Gastroesophageal sphincter (tissue), 3 donors: ENCODE data around the gene JADE1.

ENCODE experiments used
- EP300 ChIP-seq: sonication (generic); formaldehyde crosslinking; IDR thresholded peaks from one replicate; pipeline ENCODE4 v1.6.1; 2017; ENCODE audit warnings: antibody characterized with exemption, mild to moderate bottlenecking
- POLR2A ChIP-seq, 2 donors: fragments of 450-650 bp; IDR thresholded peaks; one replicate each; pipeline ENCODE4 v1.6.1; 2017; ENCODE audit warnings: antibody characterized with exemption in 2 of 2, mild to moderate bottlenecking in 2 of 2, moderate library complexity in 1 of 2
- POLR2AphosphoS5 ChIP-seq: sonication (generic); formaldehyde crosslinking; IDR thresholded peaks from one replicate; pipeline ENCODE4 v1.6.1; 2017; ENCODE audit warnings: antibody characterized with exemption
- TF ChIP-seq, protein P1 (sequence below), 4 experiments: fragments of 200-600 bp in 2 of 4; fragments of 450-650 bp in 2 of 4; sonication (generic) in 1 of 4; IDR thresholded peaks; one replicate each; pipeline ENCODE4 v1.5.1; 2017 to 2019; ENCODE audit warnings: antibody characterized with exemption in 4 of 4, mild to moderate bottlenecking in 2 of 4, moderate library complexity in 2 of 4

DNA sequence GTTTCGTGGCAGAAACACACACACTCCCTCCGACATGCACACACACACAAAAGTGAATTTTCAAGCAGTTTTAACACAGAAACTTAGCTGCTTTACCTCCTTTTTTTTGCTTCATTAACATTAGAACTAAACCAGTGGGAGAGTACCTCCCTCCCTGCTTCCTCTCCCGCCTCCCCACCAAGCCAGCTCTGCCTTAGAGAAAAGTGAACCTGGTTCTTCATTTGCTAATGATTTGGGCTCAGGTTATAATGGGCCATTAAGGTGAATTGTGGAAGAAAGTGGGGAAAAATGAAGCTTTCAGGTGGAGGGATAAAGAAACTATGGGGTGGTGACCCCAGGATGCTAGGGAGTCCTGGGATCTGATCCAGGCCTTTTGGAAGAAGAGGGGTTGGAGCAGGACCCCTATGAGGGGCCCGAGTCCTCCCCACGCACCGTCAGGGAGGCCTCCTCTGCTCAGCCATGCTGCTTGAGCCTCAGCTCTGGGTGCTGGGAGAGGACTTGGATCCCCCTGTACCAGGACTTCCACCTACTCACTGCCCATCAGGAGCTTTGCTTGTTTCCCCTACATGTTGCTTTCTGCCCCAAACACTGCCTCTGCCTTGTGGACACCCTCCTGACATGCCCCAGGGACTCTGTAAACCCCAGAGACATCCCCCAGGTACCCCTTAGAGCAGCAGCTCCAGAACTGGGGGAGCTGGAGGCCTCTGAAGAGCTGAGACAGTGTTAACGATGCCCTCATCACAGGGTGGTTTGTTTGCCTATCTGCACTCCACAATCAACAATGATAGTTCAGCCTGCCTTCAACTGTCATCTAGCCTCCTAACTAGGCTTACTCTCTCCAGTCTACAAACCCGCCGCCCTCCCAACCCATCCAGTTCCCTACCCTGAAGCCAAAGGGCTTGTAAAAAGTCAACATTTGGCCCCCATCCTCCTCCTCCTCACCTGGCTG is 6.5 kb upstream of the JADE1 start:
- TF ChIP-seq, protein P1, sequence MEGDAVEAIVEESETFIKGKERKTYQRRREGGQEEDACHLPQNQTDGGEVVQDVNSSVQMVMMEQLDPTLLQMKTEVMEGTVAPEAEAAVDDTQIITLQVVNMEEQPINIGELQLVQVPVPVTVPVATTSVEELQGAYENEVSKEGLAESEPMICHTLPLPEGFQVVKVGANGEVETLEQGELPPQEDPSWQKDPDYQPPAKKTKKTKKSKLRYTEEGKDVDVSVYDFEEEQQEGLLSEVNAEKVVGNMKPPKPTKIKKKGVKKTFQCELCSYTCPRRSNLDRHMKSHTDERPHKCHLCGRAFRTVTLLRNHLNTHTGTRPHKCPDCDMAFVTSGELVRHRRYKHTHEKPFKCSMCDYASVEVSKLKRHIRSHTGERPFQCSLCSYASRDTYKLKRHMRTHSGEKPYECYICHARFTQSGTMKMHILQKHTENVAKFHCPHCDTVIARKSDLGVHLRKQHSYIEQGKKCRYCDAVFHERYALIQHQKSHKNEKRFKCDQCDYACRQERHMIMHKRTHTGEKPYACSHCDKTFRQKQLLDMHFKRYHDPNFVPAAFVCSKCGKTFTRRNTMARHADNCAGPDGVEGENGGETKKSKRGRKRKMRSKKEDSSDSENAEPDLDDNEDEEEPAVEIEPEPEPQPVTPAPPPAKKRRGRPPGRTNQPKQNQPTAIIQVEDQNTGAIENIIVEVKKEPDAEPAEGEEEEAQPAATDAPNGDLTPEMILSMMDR (IDR thresholded peaks at IDR 0.05): no peak
- TF ChIP-seq EP300 (no peak), POLR2AphosphoS5 (no peak), POLR2A (IDR thresholded peaks at IDR 0.05) (no peak)
